GM12878 (cell line): ENCODE results near the gene CROCC. TPM values are rescaled to one million over a fixed set of nuclear protein-coding genes. Genes with fewer than 3 reads are reported as not detected.

Experiments used
- ATAC-seq: fragments of 200-7000 bp; cut with Tn5 transposase; 3 replicates; pipeline ENCODE4 v1.9.1; 2020; ENCODE audit warnings: mild to moderate bottlenecking, moderate library complexity
- BruUV-seq: library from RNA; stranded (reverse); fragments of 400-500 nt; replicated peaks from 2 replicates; lab custom pipeline; 2021; lab: Mats Ljungman, UMichigan
- CTCF ChIA-PET: fragments of 300-600 bp; sonication (Branson Sonifier 250); formaldehyde crosslinking; extraction: SDS; loops from one replicate; lab custom pipeline; 2021; ENCODE audit warnings: inconsistent platforms; lab: Yijun Ruan, JAX
- POLR2A ChIA-PET: fragments of 350-600 bp; formaldehyde crosslinking; extraction: SDS; loops from one replicate; lab custom pipeline; 2021; ENCODE audit warnings: inconsistent platforms; lab: Charles Lee
- RAD21 ChIA-PET: fragments of 300-600 bp; sonication (Branson Sonifier 250); formaldehyde crosslinking; loops from one replicate; lab custom pipeline; 2023; ENCODE audit warnings: antibody characterized with exemption; ENCODE audit not compliant: unreplicated experiment; lab: Charles Lee
- SMC1A ChIA-PET: fragments of 300-600 bp; sonication (Branson Sonifier 250); formaldehyde crosslinking; loops from one replicate; lab custom pipeline; 2023; ENCODE audit not compliant: unreplicated experiment, uncharacterized antibody; lab: Charles Lee
- DNase-seq: peaks from one replicate; pipeline ENCODE4 v3.0.0-alpha.2; 2011; ENCODE audit warnings: low read depth, low spot score
- FAIRE-seq: peaks from 3 replicates; lab custom pipeline; 2011; peaks lifted over from hg19 to GRCh38; lab: Jason Lieb, UNC
- H2AFZ ChIP-seq: 2 replicates; pipeline ENCODE4 v1.6.0; 2011; ENCODE audit warnings: low read depth, low read length, control low read depth; ENCODE audit not compliant: control insufficient read depth
- H3K27ac ChIP-seq: 2 replicates; pipeline ENCODE4 v1.5.1; 2011; ENCODE audit warnings: control low read depth; ENCODE audit not compliant: control insufficient read depth, insufficient read depth
- H3K27me3 ChIP-seq, 2 experiments: replicated peaks in 1 of 2; 2 replicates each; pipeline versions ENCODE4 v1.6.0 to v1.6.1; 2011; ENCODE audit warnings: low read length in 1 of 2; ENCODE audit not compliant: control insufficient read depth in 2 of 2, insufficient read depth in 2 of 2
- H3K36me3 ChIP-seq, 2 experiments: 2 replicates each; pipeline ENCODE4 v1.5.1; 2011; ENCODE audit warnings: low read length in 1 of 2; ENCODE audit not compliant: control insufficient read depth in 2 of 2, insufficient read depth in 2 of 2
- H3K4me1 ChIP-seq: 2 replicates; pipeline ENCODE4 v1.6.1; 2011; ENCODE audit warnings: mild to moderate bottlenecking, low read length, moderate library complexity, mixed read lengths; ENCODE audit not compliant: control insufficient read depth, insufficient read depth
- H3K4me2 ChIP-seq: 2 replicates; pipeline ENCODE4 v1.6.0; 2011; ENCODE audit warnings: control low read depth; ENCODE audit not compliant: control insufficient read depth, insufficient read depth
- H3K4me3 ChIP-seq: fragments of 200-600 bp; sonication (generic); 2 replicates; pipeline ENCODE4 v1.5.1; 2016
- H3K79me2 ChIP-seq: 2 replicates; pipeline ENCODE4 v1.6.0; 2011; ENCODE audit warnings: low read length; ENCODE audit not compliant: control insufficient read depth, insufficient read depth
- H3K9ac ChIP-seq: 2 replicates; pipeline ENCODE4 v1.8.0; 2011; ENCODE audit warnings: low read length, control low read depth, mixed read lengths; ENCODE audit not compliant: control insufficient read depth, insufficient read depth
- H3K9me3 ChIP-seq: replicated peaks from 3 replicates; pipeline ENCODE4 v1.5.1; 2011; ENCODE audit warnings: mild to moderate bottlenecking, low read length; ENCODE audit not compliant: control insufficient read depth, insufficient read depth
- H4K20me1 ChIP-seq: 2 replicates; pipeline ENCODE4 v1.6.0; 2011; ENCODE audit not compliant: control insufficient read depth, insufficient read depth
- BCL11A ChIP-seq: IDR thresholded peaks from 2 replicates; pipeline ENCODE4 v1.6.1; 2011; ENCODE audit warnings: low read depth, low read length
- CHD1 ChIP-seq: IDR thresholded peaks from 2 replicates; pipeline ENCODE4 v1.6.1; 2012; ENCODE audit warnings: low read depth, low read length, improper control_type of control experiment
- E2F4 ChIP-seq: IDR thresholded peaks from 2 replicates; pipeline ENCODE4 v1.6.1; 2012; ENCODE audit warnings: low read depth, low read length, improper control_type of control experiment
- ESRRA ChIP-seq: IDR thresholded peaks from 2 replicates; pipeline ENCODE4 v1.6.1; 2012; ENCODE audit warnings: mild to moderate bottlenecking, low read length, improper control_type of control experiment
- HSF1 ChIP-seq: fragments of 150-350 bp; IDR thresholded peaks from 2 replicates; pipeline ENCODE4 v1.6.1; 2014; ENCODE audit warnings: mild to moderate bottlenecking, low read depth, low read length
- LARP7 ChIP-seq: fragments of 450-650 bp; IDR thresholded peaks from 2 replicates; pipeline ENCODE4 v1.6.1; 2017; ENCODE audit warnings: mild to moderate bottlenecking
- MYC ChIP-seq: IDR thresholded peaks from 2 replicates; pipeline ENCODE4 v1.6.1; 2011; ENCODE audit warnings: mild to moderate bottlenecking, low read length, moderate library complexity, inconsistent platforms; ENCODE audit not compliant: insufficient read depth, insufficient replicate concordance, insufficient read length, severe bottlenecking
- PAX5 ChIP-seq: IDR thresholded peaks from 2 replicates; pipeline ENCODE4 v1.6.1; 2011; ENCODE audit warnings: low read depth, low read length, borderline replicate concordance
- POLR2A ChIP-seq: IDR thresholded peaks from 2 replicates; pipeline ENCODE4 v1.6.1; 2011; ENCODE audit warnings: low read depth, mild to moderate bottlenecking, low read length
- POLR2AphosphoS2 ChIP-seq: IDR thresholded peaks from 2 replicates; pipeline ENCODE4 v1.6.1; 2011; ENCODE audit warnings: low read depth, mild to moderate bottlenecking, low read length, improper control_type of control experiment, moderate library complexity
- RBBP5 ChIP-seq: fragments of 200-600 bp; sonication (generic); conservative IDR thresholded peaks from 2 replicates; pipeline ENCODE4 v1.6.1; 2016
- RFX5 ChIP-seq: IDR thresholded peaks from 2 replicates; pipeline ENCODE4 v1.6.1; 2011; ENCODE audit warnings: low read depth, low read length, improper control_type of control experiment
- SIX5 ChIP-seq: IDR thresholded peaks from 2 replicates; pipeline ENCODE4 v1.6.1; 2011; ENCODE audit warnings: mild to moderate bottlenecking, low read depth, low read length, moderate library complexity; ENCODE audit not compliant: severe bottlenecking
- STAT1 ChIP-seq: fragments of 450-650 bp; conservative IDR thresholded peaks from 2 replicates; pipeline ENCODE4 v1.6.1; 2014; ENCODE audit warnings: antibody characterized with exemption, mild to moderate bottlenecking
- USF1 ChIP-seq: IDR thresholded peaks from 2 replicates; pipeline ENCODE4 v1.6.1; 2011; ENCODE audit warnings: borderline replicate concordance, low read depth, mild to moderate bottlenecking, moderate library complexity, mixed read lengths, low read length; ENCODE audit not compliant: insufficient read depth; ENCODE audit errors: extremely low read length
- ZNF274 ChIP-seq: IDR thresholded peaks from one replicate; pipeline ENCODE4 v1.8.0; 2011; ENCODE audit not compliant: insufficient read length, insufficient read depth
- ZNF384 ChIP-seq: IDR thresholded peaks from 2 replicates; pipeline ENCODE4 v1.6.1; 2012; ENCODE audit warnings: low read depth, mild to moderate bottlenecking, low read length, improper control_type of control experiment, borderline replicate concordance
- ZSCAN29 ChIP-seq: fragments of 450-650 bp; IDR thresholded peaks from 2 replicates; pipeline ENCODE4 v1.6.1; 2017; ENCODE audit warnings: mild to moderate bottlenecking, moderate library complexity
- ZZZ3 ChIP-seq: IDR thresholded peaks from 2 replicates; pipeline ENCODE4 v1.6.1; 2011; ENCODE audit warnings: low read depth; ENCODE audit not compliant: control insufficient read depth, insufficient read length
- WGBS: methylation state at CpG from one replicate; pipeline ENCODE4 v1.1.6; 2016; ENCODE audit warnings: low lambda C conversion rate; ENCODE audit not compliant: insufficient replicate concordance, insufficient coverage; ENCODE audit errors: missing lambda C conversion rate; 5-methylcytosine and 5-hydroxymethylcytosine counted together
- in situ Hi-C: fragments of 300-500 bp; cut with MboI; formaldehyde crosslinking; loops from 9 replicates; pipeline ENCODE4 v1.14.3; 2018; ENCODE audit warnings: mixed read lengths
- intact Hi-C: fragments of 100-400 bp; cut with micrococcal nuclease; formaldehyde crosslinking; loops from one replicate; pipeline ENCODE4 v1.14.2; 2022; ENCODE audit not compliant: unreplicated experiment
- polyA plus RNA-seq, 11 experiments: library from polyadenylated mRNA; depleted of rRNA in 4 of 11; unstranded in 6 of 11; stranded (reverse) in 5 of 11; fragments of >200 nt; fragmentation: Nextera tagmentation in 4 of 11; fragmentation: Illumina TruSeq in 1 of 11; extraction: Ambion mirVana in 4 of 11; extraction: Trizol in 1 of 11; gene quantifications; 1 replicate in 1 of 11; 2 replicates in 10 of 11; pipeline versions ENCODE4 v1.2.1 to v1.2.3, GENCODE V29; 2011 to 2016; ENCODE audit warnings: inconsistent platforms in 2 of 11, missing spikeins in 2 of 11, low read depth in 1 of 11
- total RNA-seq, 4 experiments: library from RNA; depleted of rRNA in 3 of 4; stranded (reverse); fragments of >200 nt in 3 of 4; fragmentation: Illumina TruSeq in 1 of 4; extraction: Trizol in 1 of 4; gene quantifications; 2 replicates each; pipeline versions ENCODE4 v1.2.1 to v1.2.3, GENCODE V29; 2013 to 2021

Gene CROCC
- total and polyA plus RNA-seq, 10 of the 15 experiments (the other 5 are each of a cell fraction or from before 2014, with no cell fraction given): 0.04 to 5.5 (median 2.3) TPM

- no peak overlapping the region for H3K27ac ChIP-seq
- TF ChIP-seq ZNF274 (no peak), ZZZ3 (no peak), SIX5 (no peak), STAT1 (no peak), E2F4 (no peak), RBBP5 (no peak), POLR2AphosphoS2 (no peak), USF1 (no peak), ZNF384 (no peak), PAX5 (no peak), BCL11A (no peak), LARP7 (no peak), HSF1 (no peak), POLR2A (no peak), CHD1 (no peak), ZSCAN29 (no peak), ESRRA (no peak), MYC (no peak), RFX5 (no peak)
- TF ChIP-seq, all 136 proteins: peak for 0
- intact Hi-C loops: no loop called here
- Histone ChIP-seq H2AFZ (no peak overlapping the region), H3K9me3 (no peaks in the 10 kb centered on the region), H3K79me2 (no peaks in the 10 kb centered on the region), H3K4me1 (no peaks in the 10 kb centered on the region), H3K27me3 (no peaks in the 10 kb centered on the region), H3K9ac (no peak overlapping the region), H3K4me3 (no peak overlapping the region), H3K4me2 (no peak overlapping the region), H4K20me1 (no peaks in the 10 kb centered on the region), H3K36me3 (no peaks in the 10 kb centered on the region)
- POLR2A ChIA-PET: no interaction called here
- BruUV-seq: no TSS peak
- RAD21 ChIA-PET: no interaction called here
- SMC1A ChIA-PET: no interaction called here
- FAIRE-seq: no peak
- no peak for ATAC-seq
- CTCF ChIA-PET: no interaction called here
- in situ Hi-C loops: no loop called here
- WGBS: 55% methylated on average over 10 of the region's 10 CpGs
- no peak for DNase-seq
These were observed 735 bp downstream of the CROCC start for GRCh38 chr1:16922466-16922865.
